Activated T-helper 2 cell treated with anti-CD3 and anti-CD28 coated beads, Interferon-gamma antibody, Interleukin-2, Interleukin-4, amounts not matched to agents 10 μg/mL and 5 μg/mL and 100 μg/mL, durations not matched to agents 14 hours and 24 hours and 36 hours (primary cell): Measurements from ENCODE around the gene RHBDD3. TPM values are rescaled to one million over a fixed set of nuclear protein-coding genes. Genes with fewer than 3 reads are reported as not detected.
A peak's percentile ranks its signal among the peaks of the same experiment; 100 is the strongest.
"Not testable (repeated sequence)": the region's sequence is repeated elsewhere in the genome, so short reads cannot be mapped to it uniquely, and the experiment has no call there.

Source experiments
- DNase-seq: peaks from one replicate; pipeline ENCODE4 v3.0.0; 2021; ENCODE audit warnings: low spot score
- H3K27ac Mint-ChIP-seq: one replicate; pipeline ENCODE4 v1.8.0; 2021; ENCODE audit warnings: mixed read lengths
- H3K27me3 Mint-ChIP-seq: one replicate; pipeline ENCODE4 v1.8.0; 2021; ENCODE audit warnings: low read depth, mixed read lengths
- H3K36me3 Mint-ChIP-seq: one replicate; pipeline ENCODE4 v1.8.0; 2021; ENCODE audit warnings: low read depth, mixed read lengths
- H3K4me1 Mint-ChIP-seq: one replicate; pipeline ENCODE4 v1.8.0; 2021; ENCODE audit warnings: low read depth, mixed read lengths
- H3K4me3 Mint-ChIP-seq: one replicate; pipeline ENCODE4 v1.8.0; 2021; ENCODE audit warnings: low read depth, mild to moderate bottlenecking, moderate library complexity, mixed read lengths
- H3K9me3 Mint-ChIP-seq: one replicate; pipeline ENCODE4 v1.8.0; 2021; ENCODE audit warnings: mixed read lengths
- intact Hi-C: fragments of 100-400 bp; cut with micrococcal nuclease; formaldehyde crosslinking; loops from one replicate; pipeline ENCODE4 v1.15.1; 2023
- total RNA-seq: library from RNA; stranded (reverse); gene quantifications from 2 replicates; pipeline ENCODE4 v1.2.3, GENCODE V29; 2022

The RHBDD3 gene
- total RNA-seq, 1 donor from 2014 or later, result 46.0 TPM

DNA sequence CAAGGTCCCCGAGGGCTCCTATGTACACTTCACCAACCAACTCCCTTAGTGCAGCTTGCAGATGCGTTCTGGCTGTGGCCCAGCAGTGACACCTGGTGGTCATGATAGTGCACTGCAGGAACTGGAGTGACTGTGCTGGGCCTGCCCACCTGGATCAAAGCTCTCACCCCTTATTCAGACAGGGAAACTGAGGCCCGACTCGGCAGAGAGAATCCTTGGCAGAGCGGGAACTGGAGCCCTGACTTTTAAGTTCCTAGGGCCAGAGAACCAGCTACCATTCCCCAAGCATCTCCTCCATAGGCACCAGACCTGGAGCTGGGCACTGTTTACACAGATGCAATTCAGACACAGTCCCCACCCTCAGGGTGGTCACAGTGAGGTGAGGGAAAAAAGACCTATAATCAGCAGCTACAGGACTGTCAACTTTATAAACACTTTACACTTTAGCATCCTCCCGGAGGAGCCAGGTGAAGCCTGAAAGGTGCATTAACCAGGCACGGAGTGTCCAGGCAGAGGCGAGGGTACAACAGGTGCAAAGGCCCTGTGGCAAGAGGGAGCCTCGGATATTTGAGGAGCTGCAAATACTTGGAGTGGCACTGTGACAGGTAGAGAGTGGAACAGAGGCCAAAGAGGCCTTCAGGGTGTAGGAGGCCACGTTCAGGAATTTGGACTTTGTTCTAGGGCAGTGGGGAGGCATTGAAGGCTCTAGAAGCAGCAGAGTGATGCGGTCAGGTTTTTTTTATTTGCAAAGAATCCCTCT lies 22.0 kb downstream of the RHBDD3 start:
- H3K36me3 Mint-ChIP-seq, result no peaks in the 10 kb centered on the region
- H3K27me3 Mint-ChIP-seq, result peaks cover 37% of the 10 kb centered on the region
- no peaks in the 10 kb centered on the region for H3K4me1 Mint-ChIP-seq
- no peak overlapping the region for H3K4me3 Mint-ChIP-seq
- intact Hi-C loops, result loop anchor here (2.0 to 10.0 kb wide), 3 partner anchors 94 to 391 kb away; partner anchors contain the start of gene KREMEN1
- H3K9me3 Mint-ChIP-seq, result peaks cover 15% of the 10 kb centered on the region
- H3K27ac Mint-ChIP-seq, result no peak overlapping the region
- DNase-seq, result peak; percentile 54

DNA sequence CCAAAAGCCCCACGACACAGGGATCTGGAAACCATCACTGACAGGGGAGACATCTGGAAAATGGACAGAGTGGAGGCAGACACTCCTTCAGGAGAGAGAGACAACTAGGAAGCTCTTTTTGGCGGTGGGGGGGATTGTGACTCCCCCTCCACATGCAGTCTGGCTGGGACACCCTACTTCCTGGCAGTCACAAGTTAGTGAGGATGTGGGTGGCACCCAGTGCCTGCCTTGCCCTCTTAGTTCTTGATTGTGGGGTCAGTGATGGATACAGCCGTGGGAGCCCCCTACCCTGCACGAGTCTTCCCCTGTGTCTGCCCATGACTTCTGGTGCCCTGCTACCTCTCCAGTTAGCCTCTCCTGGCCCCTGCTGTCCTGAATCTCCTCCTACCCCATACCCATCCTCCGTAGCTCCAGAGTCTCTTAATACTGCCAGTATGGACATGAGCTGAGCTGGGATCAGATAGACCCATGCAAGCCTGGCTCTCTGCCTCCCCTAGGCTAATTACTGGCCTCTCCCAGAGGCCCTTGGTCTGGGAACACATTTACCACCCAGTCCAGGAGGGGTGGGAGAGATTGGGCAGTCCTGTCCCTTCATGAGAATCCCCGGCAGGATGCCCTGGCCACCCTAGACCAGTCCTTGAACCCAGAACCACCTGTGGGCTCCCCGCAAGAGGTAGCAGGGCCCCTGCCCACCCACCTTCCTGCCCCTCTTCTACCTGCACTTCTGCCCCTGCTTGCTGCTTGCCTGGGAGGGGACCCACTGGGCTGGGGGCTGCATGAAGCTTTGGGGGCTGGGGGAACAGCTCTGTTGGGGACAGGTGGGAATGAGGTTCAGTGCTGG lies 22.8 kb downstream of the RHBDD3 start:
- no peaks in the 10 kb centered on the region for H3K36me3 Mint-ChIP-seq

DNA sequence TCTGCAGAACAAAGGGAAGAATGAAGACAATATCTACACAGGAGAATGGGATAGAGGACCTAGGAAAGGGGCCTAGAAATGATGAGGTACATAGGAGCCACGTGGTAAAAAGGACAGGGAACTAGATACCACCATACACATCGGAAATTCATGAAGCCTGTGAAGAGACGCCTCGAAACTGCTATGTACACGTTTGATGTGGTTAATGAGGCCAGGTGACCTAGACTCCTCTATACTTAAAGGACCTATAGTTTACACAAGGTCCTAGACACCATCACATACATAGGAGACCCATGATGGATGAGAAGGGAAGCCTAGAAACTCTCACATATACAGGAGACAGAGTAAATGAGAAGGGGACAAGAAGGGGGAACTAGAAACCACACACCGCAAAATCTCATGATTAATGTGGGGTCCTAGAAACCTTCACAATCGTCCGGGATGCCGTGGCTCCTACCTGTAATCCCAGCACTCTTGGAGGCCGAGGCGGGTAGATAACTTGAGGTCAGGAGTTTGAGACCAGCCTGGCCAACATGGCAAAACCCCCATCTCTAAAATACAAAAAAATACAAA lies 23.8 kb downstream of the RHBDD3 start:
- H3K4me1 Mint-ChIP-seq, result no peaks in the 10 kb centered on the region
- intact Hi-C loops, result loop anchor here (2.0 to 10.0 kb wide), 2 partner anchors 169 to 389 kb away; partner anchors contain the start of gene KREMEN1
- peaks cover 46% of the 10 kb centered on the region for H3K27me3 Mint-ChIP-seq
- peaks cover 18% of the 10 kb centered on the region for H3K9me3 Mint-ChIP-seq
- DNase-seq, result no peak
- no peaks in the 10 kb centered on the region for H3K36me3 Mint-ChIP-seq
- no peak overlapping the region for H3K27ac Mint-ChIP-seq
- H3K4me3 Mint-ChIP-seq, result no peak overlapping the region

More for the DNA sequence above, 22.8 kb downstream of the RHBDD3 start:
- Mint-ChIP-seq H3K27me3 (peaks cover 42% of the 10 kb centered on the region), H3K4me1 (no peaks in the 10 kb centered on the region), H3K27ac (no peak overlapping the region), H3K9me3 (peaks cover 15% of the 10 kb centered on the region), H3K4me3 (no peak overlapping the region)
- no peak for DNase-seq
- intact Hi-C loops, result loop anchor here (2.0 to 10.0 kb wide), 3 partner anchors 93 to 390 kb away; partner anchors contain the start of gene KREMEN1

DNA sequence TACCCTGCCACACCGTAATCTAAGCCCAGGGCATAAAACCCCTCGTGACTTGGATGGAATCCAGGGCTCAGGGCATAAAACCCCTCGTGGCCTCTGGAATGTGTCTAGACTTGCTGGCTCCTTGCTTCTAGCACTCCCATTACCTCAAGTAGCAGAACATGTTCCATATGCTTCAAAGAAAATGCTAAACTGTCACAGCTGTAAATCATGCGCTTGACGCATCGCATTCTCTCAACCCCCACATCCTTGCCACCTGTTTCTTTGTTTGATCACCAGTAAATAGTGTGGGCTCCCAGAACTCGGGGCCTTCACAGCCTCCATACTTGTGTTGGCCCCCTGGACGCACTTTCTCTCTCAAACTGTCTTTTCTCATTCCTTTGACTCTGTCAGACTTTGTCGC lies 27.3 kb downstream of the RHBDD3 start:
- Mint-ChIP-seq H3K9me3 (peaks cover 18% of the 10 kb centered on the region), H3K27me3 (peaks cover 48% of the 10 kb centered on the region)
- not testable (repeated sequence) for H3K36me3 Mint-ChIP-seq, DNase-seq, H3K27ac Mint-ChIP-seq, H3K4me3 Mint-ChIP-seq, H3K4me1 Mint-ChIP-seq
- intact Hi-C loops, result loop anchor here (10.0 kb wide), 1 partner anchor 166 kb away; the partner anchor contains the start of gene KREMEN1

DNA sequence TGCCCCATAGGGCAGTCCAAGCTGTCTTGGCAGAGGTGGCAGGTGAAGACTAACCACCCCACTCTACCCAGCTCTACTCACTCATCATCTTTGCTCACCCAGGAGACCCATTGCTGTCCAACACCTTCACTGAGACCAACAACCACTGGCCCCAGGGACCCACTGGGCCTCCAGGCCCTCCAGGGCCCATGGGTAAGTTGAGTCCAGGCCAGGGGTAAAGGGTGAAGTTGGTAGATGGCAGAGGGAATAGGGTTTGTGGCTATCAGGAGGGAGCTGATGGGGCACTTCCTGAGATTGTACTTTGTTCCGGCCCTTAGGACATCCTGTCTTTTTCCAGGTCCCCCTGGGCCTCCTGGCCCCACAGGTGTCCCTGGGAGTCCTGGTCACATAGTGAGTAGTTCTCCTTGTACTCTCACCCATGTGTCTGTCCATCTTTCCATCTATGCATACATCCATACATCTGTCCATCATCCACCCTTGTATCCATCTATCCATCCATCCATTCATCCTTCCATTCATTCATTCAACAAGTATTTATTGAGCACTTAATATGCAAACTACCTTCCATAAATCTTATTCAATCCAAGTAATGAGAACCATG lies 34.4 kb downstream of the RHBDD3 start:
- Mint-ChIP-seq H3K36me3 (no peaks in the 10 kb centered on the region), H3K4me3 (no peak overlapping the region), H3K9me3 (peaks cover 4% of the 10 kb centered on the region), H3K4me1 (no peaks in the 10 kb centered on the region), H3K27me3 (peaks cover 1% of the 10 kb centered on the region), H3K27ac (no peak overlapping the region)
- DNase-seq, result no peak
- intact Hi-C loops, result no loop called here

DNA sequence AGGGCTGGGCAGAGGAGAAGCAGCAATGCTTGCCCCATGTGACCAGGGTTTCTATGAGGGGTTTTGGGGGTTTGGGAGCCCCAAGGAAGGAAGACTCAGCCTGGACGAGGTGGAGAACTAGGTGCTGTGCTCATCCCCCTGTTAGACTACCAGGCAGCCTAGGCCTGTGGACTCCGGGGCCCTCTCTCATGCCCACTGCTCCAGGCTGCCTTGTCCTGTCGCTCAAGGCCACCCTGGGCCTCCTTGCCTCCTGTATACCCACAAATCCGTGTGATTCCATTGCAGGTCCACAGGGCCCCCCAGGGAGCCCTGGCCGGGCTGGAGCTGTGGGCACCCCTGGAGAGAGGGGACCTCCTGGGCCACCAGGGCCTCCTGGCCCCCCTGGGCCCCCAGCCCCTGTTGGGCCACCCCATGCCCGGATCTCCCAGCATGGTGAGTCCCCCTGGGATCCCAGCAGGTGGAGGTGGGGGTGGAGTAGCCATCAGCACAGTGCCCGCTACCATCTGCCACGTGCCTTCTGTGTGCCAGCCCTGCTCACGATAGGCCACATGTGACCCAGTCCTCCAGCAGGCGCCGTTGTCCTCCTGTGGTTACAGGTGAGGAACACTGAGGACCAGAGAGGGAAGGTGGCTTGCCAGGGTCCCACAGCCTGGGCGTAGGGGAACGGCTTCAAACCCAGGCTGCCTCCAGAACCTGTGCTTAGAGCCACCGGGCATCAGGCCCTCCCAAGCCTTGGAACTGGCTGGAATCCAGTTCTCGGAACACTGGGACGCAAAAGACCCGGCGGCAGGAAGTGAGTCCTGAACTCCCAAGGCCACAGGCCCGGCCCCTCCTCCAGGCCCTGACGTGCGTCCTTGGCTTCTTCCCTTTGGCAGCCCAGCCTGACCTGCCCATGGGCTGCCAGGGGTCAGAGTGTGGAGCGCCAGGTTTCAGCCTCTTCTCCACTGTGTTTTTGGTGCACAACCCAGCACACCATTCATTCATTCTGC lies 35.5 kb downstream of the RHBDD3 start:
- H3K27me3 Mint-ChIP-seq, result no peaks in the 10 kb centered on the region
- H3K27ac Mint-ChIP-seq, result no peak overlapping the region
- no peak overlapping the region for H3K4me3 Mint-ChIP-seq

DNA sequence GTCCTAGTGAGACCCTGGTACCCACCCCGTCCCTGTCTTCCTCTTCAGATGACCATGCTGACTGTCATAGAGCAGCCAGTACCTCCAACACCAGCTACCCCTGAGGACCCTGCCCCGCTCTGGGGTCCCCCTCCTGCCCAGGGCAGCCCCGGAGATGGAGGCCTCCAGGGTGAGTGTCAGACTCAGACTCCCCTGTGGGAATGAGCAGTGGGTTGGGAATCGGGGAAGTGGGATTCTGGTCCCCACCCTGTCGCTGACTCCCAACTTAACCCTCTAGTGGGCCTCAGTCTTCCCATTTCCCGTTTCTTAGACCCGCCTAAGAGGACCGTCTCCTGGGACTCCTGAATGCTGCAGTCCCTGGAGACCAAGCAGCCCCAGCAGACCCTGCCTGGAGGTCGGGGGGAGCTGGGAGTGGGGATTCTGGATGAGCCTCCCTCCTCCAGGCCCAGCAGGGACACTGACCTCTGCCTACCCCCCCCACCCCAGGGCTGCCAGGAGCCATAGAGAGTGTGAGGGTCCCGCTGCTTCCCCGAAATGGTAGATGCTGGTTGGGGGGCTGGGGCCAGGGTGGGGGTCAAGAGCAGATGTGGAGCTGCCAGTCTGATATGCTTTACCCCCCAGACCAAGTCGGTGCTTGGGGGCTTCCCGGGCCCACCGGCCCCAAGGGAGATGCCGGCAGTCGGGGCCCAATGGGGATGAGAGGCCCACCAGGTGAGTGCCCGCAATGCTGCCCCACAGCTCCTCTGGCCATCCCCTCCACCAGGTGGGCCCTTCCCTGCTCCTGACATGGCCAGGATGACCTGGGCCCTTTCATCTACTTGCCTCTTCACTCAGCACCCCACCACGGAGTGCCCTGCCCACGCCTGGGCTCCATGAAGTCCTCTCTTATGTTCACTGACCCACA lies 36.6 kb downstream of the RHBDD3 start:
- H3K4me1 Mint-ChIP-seq, result no peaks in the 10 kb centered on the region
- H3K27ac Mint-ChIP-seq, result no peak overlapping the region
- no peaks in the 10 kb centered on the region for H3K36me3 Mint-ChIP-seq
- H3K27me3 Mint-ChIP-seq, result no peaks in the 10 kb centered on the region
- intact Hi-C loops, result no loop called here
- DNase-seq, result no peak
- H3K4me3 Mint-ChIP-seq, result no peak overlapping the region
- peaks cover 4% of the 10 kb centered on the region for H3K9me3 Mint-ChIP-seq

More for the DNA sequence above, 35.5 kb downstream of the RHBDD3 start:
- H3K36me3 Mint-ChIP-seq, result no peaks in the 10 kb centered on the region
- peaks cover 4% of the 10 kb centered on the region for H3K9me3 Mint-ChIP-seq
- intact Hi-C loops, result no loop called here
- DNase-seq, result no peak
- H3K4me1 Mint-ChIP-seq, result no peaks in the 10 kb centered on the region

DNA sequence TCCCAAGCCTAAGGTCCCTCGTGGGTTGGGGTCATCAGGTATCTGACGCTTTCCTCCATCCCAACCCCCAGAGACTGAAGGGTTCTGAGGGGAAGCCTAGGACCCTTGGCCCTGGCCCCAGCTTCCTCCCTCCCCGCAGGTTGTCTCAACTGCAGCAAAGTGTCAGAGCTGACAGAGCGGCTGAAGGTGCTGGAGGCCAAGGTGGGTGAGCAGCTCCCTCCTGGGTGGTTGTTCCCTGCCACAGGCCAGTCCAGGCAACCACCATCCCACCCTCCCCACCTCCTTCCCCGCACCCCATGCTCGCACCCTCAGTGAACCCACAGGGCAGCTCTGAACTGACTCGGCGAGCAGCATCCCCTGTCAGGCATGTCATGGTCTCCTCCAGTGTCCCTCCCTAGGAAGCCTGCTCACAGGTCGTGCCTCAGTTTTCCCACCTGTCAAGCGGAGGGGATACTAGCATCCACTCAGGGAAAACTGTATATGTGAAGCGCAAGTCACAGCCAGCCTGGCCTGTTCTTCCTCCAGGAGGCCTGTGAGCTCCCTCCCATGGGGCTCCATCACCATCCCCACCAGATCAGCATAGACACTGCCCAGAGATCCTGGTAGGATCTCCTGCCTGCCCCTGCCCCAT lies 41.3 kb downstream of the RHBDD3 start:
- Mint-ChIP-seq H3K27me3 (no peaks in the 10 kb centered on the region), H3K27ac (no peak overlapping the region), H3K4me1 (no peaks in the 10 kb centered on the region), H3K4me3 (no peak overlapping the region), H3K36me3 (no peaks in the 10 kb centered on the region), H3K9me3 (no peaks in the 10 kb centered on the region)
- intact Hi-C loops, result no loop called here
- DNase-seq, result no peak

DNA sequence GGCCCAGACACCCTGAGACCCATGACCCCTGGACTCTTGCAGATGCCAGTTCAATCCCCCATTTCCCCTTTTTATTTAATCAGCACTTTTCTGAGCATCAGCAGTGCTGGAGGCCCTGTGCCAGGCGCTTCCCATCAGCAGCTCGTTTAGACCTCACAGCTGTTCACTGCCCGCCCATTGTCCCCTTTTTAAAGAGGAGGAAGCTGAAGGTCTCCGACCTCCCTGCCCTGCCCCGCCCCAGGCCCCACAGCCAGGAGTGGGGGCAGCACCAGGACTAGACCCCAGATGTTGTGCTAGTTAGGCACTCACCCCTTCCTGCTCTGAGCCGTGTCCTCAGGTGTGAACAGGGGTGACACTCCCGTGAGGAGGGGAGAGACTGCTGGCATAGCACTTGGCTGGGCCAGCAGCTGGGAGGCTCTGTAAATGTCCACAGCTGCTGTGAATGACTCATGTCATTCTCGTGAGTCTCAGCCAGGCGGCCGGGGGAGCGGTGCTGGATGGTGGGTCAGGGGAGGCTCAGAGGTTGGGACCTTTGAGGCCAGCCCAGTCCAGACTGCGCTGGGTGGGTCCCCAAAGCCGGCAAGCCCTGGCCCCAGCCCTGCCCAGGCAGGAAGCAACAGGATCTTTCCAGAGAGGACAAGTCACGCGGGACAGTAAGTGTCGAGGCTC lies 42.2 kb downstream of the RHBDD3 start:
- Mint-ChIP-seq H3K4me1 (no peaks in the 10 kb centered on the region), H3K9me3 (no peaks in the 10 kb centered on the region), H3K27ac (no peak overlapping the region), H3K27me3 (no peaks in the 10 kb centered on the region), H3K36me3 (no peaks in the 10 kb centered on the region), H3K4me3 (no peak overlapping the region)
- intact Hi-C loops, result no loop called here
- DNase-seq, result no peak

DNA sequence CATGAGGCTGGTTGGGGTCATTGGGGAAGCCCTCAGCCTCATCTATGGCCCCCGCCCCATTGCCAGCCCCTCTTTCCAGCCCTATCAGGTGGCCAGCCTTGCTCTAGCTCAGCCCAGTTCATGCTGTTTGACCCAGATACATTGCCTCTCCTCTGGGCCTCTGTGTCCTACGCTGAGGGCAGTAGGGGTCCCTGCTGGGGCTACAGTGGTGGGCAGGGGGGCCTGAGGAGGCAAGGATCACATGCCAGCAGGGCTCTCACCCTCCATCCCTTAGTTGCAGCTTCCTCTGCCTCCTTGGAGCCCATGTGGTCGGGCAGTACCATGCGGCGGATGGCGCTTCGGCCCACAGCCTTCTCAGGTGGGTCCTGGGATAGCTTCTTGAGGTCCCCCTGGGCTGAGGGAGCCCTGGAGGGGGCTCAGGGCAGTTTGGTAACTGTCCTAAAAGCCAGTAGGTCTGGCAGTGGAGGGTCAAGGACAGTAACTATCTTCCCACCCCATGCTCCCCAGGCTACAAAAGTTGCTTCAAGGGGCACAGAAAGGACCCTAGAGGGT lies 42.8 kb downstream of the RHBDD3 start:
- Mint-ChIP-seq H3K4me1 (no peaks in the 10 kb centered on the region), H3K27ac (no peak overlapping the region), H3K36me3 (no peaks in the 10 kb centered on the region), H3K27me3 (no peaks in the 10 kb centered on the region), H3K9me3 (no peaks in the 10 kb centered on the region), H3K4me3 (no peak overlapping the region)
- DNase-seq, result no peak
- intact Hi-C loops, result no loop called here
